Adipocyte (in vitro differentiated cells): ENCODE results near the gene RNF182.
A peak's percentile ranks its signal among the peaks of the same experiment; 100 is the strongest.
"Not testable (repeated sequence)": the region's sequence is repeated elsewhere in the genome, so short reads cannot be mapped to it uniquely, and the experiment has no call there.

ENCODE experiments used
- DNase-seq: peaks from one replicate; pipeline ENCODE4 v3.0.0-alpha.2; 2015; ENCODE audit warnings: low read depth
- H3K27me3 ChIP-seq: replicated peaks from 2 replicates; pipeline ENCODE4 v1.7.0; 2013; ENCODE audit warnings: mild to moderate bottlenecking, low read length, moderate library complexity; ENCODE audit not compliant: control insufficient read depth, insufficient read depth
- H3K36me3 ChIP-seq: 2 replicates; pipeline ENCODE4 v1.7.0; 2013; ENCODE audit warnings: low read length, mild to moderate bottlenecking, moderate library complexity; ENCODE audit not compliant: control insufficient read depth, insufficient read depth, severe bottlenecking
- H3K4me1 ChIP-seq: 2 replicates; pipeline ENCODE4 v1.7.0; 2013; ENCODE audit warnings: mild to moderate bottlenecking, low read length, moderate library complexity; ENCODE audit not compliant: control insufficient read depth, insufficient read depth
- H3K4me3 ChIP-seq: 2 replicates; pipeline ENCODE4 v1.7.0; 2013; ENCODE audit warnings: mild to moderate bottlenecking, low read length, moderate library complexity
- H3K9ac ChIP-seq: 2 replicates; pipeline ENCODE4 v1.7.0; 2013; ENCODE audit warnings: mild to moderate bottlenecking, low read length, moderate library complexity
- H3K9me3 ChIP-seq: 2 replicates; pipeline ENCODE4 v1.7.0; 2013; ENCODE audit warnings: mild to moderate bottlenecking, low read length, moderate library complexity; ENCODE audit not compliant: control insufficient read depth

RNF182 gene

DNA sequence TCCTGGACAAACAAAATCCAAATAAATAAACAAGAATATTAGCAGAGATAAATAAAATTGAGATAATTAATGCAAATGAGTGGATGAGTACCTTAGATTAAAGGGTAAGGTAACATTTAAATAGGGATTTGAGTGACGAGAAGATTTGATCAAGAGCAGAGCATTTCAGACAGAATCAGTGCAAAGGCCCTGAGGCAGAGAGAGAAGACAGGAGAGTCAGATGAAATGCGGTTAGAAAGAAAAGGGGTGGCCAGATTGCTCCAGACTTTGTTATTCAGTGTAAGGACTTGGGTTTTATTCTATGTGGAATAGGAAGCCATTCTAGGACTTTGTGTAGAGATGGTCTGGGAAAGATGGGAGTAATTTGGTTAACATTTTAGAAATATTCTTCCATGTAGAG lies 10.0 kb downstream of the RNF182 start:
- Histone ChIP-seq H3K27me3 (no peaks in the 10 kb centered on the region), H3K4me3 (no peak overlapping the region), H3K36me3 (no peaks in the 10 kb centered on the region), H3K4me1 (no peaks in the 10 kb centered on the region), H3K9me3 (no peaks in the 10 kb centered on the region), H3K9ac (no peak overlapping the region)
- no peak for DNase-seq

DNA sequence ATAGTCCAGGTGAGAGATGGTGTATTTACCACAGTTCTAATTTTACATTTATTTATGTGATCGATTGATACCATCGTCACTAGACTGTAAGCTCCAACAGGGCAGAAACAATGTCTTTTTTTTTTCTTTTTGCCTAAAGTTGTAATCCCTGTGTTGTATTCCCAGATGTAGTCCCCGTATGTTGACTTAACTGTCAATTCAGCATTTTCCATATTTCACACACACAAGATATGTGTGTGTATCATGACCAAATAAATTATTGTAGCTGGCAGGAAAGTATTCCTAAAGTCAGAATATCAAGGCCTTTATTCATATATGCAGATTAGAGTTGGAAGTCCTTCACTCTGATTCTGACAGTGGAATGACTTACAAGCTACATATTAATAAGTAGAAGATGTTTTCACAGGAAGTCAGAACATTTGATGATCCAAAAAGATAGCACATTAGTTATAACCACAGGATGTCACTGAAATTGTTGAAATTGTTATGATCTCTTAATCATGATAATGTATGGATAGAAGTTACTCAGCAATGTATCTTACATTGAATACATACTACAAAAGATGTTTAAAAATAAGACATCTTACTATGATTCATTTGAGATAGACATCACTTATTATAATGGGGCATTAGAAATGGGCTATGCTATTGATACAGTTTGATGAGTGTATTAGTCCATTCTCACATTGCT lies 10.6 kb downstream of the RNF182 start:
- no peaks in the 10 kb centered on the region for H3K9me3 ChIP-seq
- no peaks in the 10 kb centered on the region for H3K4me1 ChIP-seq
- no peak for DNase-seq
- H3K9ac ChIP-seq: no peak overlapping the region
- H3K4me3 ChIP-seq: no peak overlapping the region
- no peaks in the 10 kb centered on the region for H3K27me3 ChIP-seq
- H3K36me3 ChIP-seq: no peaks in the 10 kb centered on the region

DNA sequence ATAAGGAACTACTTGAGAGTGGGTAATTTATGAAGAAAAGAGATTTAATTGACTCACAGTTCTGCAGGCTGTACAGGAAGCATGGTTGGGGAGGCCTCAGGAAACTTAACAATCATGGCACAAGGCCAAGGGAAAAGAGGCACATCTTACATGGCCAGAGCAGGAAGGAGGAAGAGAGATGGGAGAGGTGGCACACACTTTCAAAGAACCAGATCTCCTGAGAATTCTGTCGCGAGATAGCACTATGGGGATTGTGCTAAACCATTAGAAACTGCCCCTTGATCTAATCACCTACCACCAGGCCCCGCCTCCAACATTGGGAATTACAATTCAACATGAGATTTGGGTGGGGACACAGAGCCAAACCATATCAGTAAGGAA lies 11.1 kb downstream of the RNF182 start:
- H3K4me3 ChIP-seq, H3K36me3 ChIP-seq, H3K9me3 ChIP-seq, H3K27me3 ChIP-seq, DNase-seq, H3K9ac ChIP-seq, H3K4me1 ChIP-seq: not testable (repeated sequence)

DNA sequence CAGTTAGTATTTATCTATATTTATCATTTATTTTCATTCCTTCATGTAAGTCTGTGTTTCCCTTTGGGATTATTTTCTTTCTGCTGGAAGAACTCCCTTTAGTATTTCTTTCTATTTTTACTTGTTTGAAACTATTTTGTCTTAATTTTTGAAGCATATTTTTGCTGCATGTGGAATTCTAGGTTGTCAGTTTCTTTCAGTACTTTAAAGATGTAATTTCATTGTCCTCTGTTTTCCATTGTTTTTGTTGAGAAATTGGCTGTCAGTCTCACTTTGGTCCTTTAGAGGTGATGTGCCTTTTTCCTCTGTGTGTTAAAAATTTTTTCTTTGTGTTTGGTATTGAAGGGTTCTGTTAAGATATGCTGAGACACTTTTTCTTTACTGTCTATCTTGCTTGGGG lies 17.1 kb downstream of the RNF182 start:
- Histone ChIP-seq H3K4me3 (no peak overlapping the region), H3K9me3 (peaks cover 15% of the 10 kb centered on the region), H3K9ac (no peak overlapping the region), H3K4me1 (no peaks in the 10 kb centered on the region), H3K27me3 (no peaks in the 10 kb centered on the region), H3K36me3 (no peaks in the 10 kb centered on the region)
- DNase-seq: peak; percentile 8

DNA sequence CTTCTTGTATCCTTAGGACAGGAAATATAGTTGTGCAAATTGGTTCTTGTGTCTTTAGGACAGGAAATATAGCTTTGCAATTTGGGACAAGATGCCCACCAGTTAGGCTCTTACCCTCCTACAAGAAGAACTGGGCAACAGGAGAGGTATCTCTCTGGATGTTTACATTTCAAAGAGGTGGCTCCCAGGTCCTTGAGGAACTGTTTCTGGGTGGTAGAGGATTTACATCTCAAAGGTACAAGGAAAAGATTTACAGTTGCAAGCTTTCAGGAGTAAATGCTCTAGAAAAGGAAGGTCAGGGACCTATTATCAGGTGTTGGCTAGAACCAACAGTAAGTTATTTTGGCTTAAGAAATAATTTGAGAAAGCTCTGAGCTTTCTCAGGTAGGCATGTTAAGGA lies 19.2 kb downstream of the RNF182 start:
- H3K36me3 ChIP-seq: no peaks in the 10 kb centered on the region
- no peak overlapping the region for H3K4me3 ChIP-seq
- no peak overlapping the region for H3K9ac ChIP-seq
- H3K4me1 ChIP-seq: no peaks in the 10 kb centered on the region
- H3K27me3 ChIP-seq: no peaks in the 10 kb centered on the region
- no peak for DNase-seq
- H3K9me3 ChIP-seq: peaks cover 15% of the 10 kb centered on the region

DNA sequence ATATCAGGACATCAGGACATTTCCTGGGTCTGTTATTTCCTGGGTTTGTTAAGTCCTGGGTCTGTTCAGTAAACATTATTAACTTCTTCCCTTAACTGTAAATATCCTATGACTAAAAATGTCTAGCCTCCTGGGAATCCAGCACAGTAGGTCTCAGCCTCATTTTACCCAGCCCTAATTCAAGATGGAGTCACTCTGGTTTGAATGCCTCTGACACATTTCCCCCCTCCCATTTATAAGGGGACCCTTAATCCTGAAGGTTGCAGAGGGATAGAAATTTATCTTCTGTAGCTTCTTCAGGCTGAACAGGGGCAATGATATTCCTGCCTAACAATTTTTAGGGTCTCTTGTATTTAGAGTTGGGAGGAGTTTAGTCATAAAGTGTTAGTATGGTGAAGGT lies 21.8 kb downstream of the RNF182 start:
- Histone ChIP-seq H3K4me3 (no peak overlapping the region), H3K4me1 (no peaks in the 10 kb centered on the region), H3K27me3 (no peaks in the 10 kb centered on the region), H3K9ac (no peak overlapping the region), H3K36me3 (no peaks in the 10 kb centered on the region), H3K9me3 (peaks cover 15% of the 10 kb centered on the region)
- DNase-seq: no peak

DNA sequence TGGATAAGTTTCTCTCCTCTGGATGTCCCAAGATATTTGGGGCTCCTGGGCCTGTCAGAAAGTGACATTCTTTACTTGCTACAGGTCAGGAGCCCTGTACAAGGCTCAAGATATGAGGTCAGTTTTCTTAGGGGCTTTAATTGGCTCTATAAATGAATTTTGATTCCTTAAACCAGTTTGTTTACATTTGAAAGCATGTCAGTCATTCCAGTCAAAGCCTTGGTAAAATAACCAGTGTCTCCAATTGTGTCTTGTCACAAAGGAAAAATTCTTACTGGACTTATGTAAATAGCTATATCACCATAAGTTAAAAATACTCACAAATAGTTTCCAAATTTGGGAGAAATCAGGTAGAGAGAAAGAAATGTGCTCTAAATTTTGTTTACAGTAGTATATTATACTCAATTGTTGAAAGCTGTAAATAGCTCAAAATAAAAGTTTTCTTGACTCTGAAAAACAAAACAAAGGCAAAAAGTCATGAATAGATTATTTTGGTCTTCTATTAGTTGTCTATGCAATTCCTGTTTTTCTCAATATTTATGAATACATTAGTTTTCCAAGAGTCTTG lies 22.9 kb downstream of the RNF182 start:
- no peak overlapping the region for H3K4me3 ChIP-seq
- no peaks in the 10 kb centered on the region for H3K36me3 ChIP-seq
- H3K9me3 ChIP-seq: peaks cover 3% of the 10 kb centered on the region
- no peaks in the 10 kb centered on the region for H3K27me3 ChIP-seq
- no peak overlapping the region for H3K9ac ChIP-seq
- DNase-seq: no peak
- no peaks in the 10 kb centered on the region for H3K4me1 ChIP-seq

DNA sequence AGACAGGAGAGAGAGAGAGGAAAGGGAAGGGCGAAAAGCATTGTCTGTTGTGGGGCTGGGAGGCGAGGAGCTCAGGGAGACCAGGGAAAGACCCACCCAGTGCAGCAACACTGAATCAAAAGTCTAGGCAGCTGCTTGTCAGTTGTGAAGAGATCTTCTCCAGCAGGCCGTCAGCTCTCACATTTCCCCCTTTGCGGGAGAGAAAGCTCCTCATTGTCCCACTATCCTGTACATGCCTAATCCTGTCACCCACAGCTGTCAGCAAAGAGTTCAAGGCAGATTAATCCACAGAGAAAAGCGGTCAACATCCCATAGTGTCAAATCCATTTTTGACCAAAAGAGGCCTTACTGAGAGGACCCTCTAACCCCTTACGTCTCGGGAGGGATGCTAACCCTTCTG lies 27.3 kb downstream of the RNF182 start:
- Histone ChIP-seq H3K4me3 (no peak overlapping the region), H3K9me3 (no peaks in the 10 kb centered on the region), H3K9ac (no peak overlapping the region), H3K36me3 (no peaks in the 10 kb centered on the region), H3K27me3 (no peaks in the 10 kb centered on the region), H3K4me1 (no peaks in the 10 kb centered on the region)
- no peak for DNase-seq

DNA sequence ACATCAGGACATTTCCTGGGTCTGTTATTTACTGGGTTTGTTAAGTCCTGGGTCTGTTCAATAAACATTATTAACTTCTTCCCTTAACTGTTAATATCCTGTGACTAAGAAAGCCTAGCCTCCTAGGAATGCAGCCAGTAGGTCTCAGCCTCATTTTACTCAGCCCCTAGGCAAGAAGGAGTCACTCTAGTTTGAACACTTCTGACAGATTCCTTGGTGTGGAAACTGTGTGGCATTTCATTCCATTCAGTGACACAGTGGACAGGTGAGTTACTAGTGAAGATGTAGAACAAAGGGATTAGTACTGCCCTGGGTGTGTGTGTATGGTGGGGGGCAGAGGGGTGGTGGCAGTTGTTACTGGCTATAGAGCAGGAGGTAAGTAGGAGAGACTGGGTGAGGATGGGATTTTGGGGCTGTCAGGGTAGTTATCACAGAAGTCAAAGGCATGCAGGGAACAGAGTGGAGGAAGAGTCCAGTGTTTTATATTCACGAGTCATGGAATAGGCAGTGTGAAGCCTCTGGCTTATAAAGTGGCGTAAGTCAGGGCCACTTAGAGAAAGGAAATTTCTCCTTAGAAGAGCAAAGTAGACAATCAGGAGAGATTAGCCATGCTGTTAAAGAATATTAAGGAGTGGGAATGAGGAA lies 28.4 kb downstream of the RNF182 start:
- H3K9me3 ChIP-seq: no peaks in the 10 kb centered on the region
- DNase-seq: no peak

DNA sequence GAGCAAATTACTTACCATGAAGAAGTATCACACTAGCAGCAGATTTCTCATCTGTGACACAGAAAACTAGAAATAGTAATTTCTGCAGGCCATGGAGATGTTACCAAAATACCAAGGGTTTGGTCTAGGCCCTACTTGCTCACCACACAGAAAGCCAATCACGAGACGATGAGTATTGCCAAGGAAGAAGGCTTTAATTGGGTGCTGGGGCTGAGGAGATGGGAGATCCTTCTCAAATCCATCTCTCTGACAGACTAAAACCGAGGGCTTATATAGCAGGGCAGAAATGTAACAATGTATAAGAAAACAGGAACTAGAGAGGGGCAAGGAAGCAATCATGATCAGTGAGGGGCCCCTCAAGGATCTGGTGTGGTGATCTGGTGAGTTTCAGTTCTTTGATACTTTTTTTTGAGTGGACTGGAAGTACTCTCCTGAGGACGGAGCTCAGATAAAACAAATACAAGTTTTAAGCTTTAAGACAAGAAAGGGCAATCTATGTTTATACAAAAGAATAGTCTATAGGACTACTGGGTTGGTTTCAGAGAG lies 40.9 kb downstream of the RNF182 start:
- DNase-seq: no peak
- H3K36me3 ChIP-seq: no peaks in the 10 kb centered on the region
- H3K4me1 ChIP-seq: no peaks in the 10 kb centered on the region

More for the DNA sequence above, 28.4 kb downstream of the RNF182 start:
- H3K36me3 ChIP-seq: no peaks in the 10 kb centered on the region
- no peaks in the 10 kb centered on the region for H3K27me3 ChIP-seq
- H3K9ac ChIP-seq: no peak overlapping the region
- H3K4me3 ChIP-seq: no peak overlapping the region
- H3K4me1 ChIP-seq: no peaks in the 10 kb centered on the region

DNA sequence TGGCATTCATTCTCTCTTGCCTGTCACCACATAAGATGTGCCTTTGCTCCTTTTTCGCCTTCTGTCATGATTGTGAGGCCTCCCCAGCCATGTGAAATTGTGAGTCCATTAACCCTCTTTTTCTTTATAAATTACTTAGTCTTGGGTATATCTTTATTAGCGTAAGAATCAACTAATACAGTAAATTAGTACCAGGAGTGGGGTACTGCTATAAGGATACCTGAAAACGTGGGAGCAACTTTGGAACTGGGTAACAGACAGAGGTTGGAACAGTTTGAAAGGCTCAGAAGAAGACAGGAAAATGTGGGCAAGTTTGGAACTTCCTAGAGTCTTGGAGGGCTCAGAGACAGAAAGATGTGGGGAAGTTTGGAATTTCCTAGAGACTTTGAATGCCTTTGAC lies 46.6 kb downstream of the RNF182 start:
- Histone ChIP-seq H3K9me3 (peaks cover 14% of the 10 kb centered on the region), H3K4me3 (no peak overlapping the region), H3K27me3 (no peaks in the 10 kb centered on the region), H3K9ac (no peak overlapping the region), H3K36me3 (no peaks in the 10 kb centered on the region), H3K4me1 (peaks cover 3% of the 10 kb centered on the region)
- DNase-seq: no peak

More for the DNA sequence above, 40.9 kb downstream of the RNF182 start:
- no peaks in the 10 kb centered on the region for H3K27me3 ChIP-seq
- H3K9ac ChIP-seq: no peak overlapping the region
- peaks cover 6% of the 10 kb centered on the region for H3K9me3 ChIP-seq
- no peak overlapping the region for H3K4me3 ChIP-seq
